Measurements from ENCODE around the gene CHKA.

- no peak for TF ChIP-seq REST (IDR thresholded peaks at IDR 0.05; ENCODE audit: insufficient read depth in 1 of 2, low read depth in 2 of 2, low read length in 2 of 2)
- no peak for TF ChIP-seq TAF1 (IDR thresholded peaks at IDR 0.05; ENCODE audit: borderline replicate concordance, insufficient read depth, low read length)
- no peak for TF ChIP-seq POLR2AphosphoS5 (IDR thresholded peaks at IDR 0.05; ENCODE audit: low read depth, low read length)
- TF ChIP-seq SIN3A (IDR thresholded peaks at IDR 0.05; ENCODE audit: borderline replicate concordance, insufficient read depth, low read length) = no peak
- no peak for TF ChIP-seq FOXP2 (optimal IDR thresholded peaks at IDR 0.05; ENCODE audit: borderline replicate concordance, extremely low read depth, extremely low read length, insufficient read depth)
These were observed 30.5 kb downstream of the CHKA start for GRCh38 chr11:68090706-68091105.
